ENCODE measurements around the gene CAPN13. TPM values are rescaled to one million over a fixed set of nuclear protein-coding genes. Genes with fewer than 3 reads are reported as not detected.

Gene CAPN13, protein sequence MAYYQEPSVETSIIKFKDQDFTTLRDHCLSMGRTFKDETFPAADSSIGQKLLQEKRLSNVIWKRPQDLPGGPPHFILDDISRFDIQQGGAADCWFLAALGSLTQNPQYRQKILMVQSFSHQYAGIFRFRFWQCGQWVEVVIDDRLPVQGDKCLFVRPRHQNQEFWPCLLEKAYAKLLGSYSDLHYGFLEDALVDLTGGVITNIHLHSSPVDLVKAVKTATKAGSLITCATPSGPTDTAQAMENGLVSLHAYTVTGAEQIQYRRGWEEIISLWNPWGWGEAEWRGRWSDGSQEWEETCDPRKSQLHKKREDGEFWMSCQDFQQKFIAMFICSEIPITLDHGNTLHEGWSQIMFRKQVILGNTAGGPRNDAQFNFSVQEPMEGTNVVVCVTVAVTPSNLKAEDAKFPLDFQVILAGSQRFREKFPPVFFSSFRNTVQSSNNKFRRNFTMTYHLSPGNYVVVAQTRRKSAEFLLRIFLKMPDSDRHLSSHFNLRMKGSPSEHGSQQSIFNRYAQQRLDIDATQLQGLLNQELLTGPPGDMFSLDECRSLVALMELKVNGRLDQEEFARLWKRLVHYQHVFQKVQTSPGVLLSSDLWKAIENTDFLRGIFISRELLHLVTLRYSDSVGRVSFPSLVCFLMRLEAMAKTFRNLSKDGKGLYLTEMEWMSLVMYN
- 0.23 TPM for total RNA-seq

DNA sequence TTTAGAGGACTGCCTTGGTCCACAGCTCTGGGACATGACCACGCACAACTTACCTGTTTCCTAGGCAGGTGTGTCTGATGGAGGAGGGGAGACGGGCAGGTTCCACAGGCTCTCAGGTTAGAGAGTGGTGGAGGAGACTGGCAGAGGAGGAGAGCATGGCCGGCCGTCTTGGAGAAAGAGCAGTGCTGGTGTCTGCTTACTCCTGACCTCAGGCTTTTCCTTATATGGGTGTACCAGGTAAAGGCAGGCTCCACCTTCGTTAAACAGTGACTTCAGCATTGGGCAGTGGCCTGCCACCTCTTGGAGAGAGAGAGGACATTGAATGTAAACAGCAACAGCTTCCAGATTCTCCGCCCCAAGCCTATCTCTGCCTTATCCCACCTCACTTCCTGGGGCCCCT, at the start of gene CAPN13:
Gene CAPN13 (minus strand): TSS at position 198 of the 400 bp plus-strand sequence. CDS start 20,121 bp downstream, outside the sequence.

Small RNA genes lying within 50 kb of the gene (small RNA-seq; reads per million reads assigned to genes)
- gene AC092569.1: not detected
